HG02763 (cell line): ENCODE data around the gene RPS15.

Source experiments
- ATAC-seq: cut with Tn5 transposase; IDR thresholded peaks from one replicate; pipeline ENCODE4 v1.9.1; 2021; ENCODE audit warnings: mild to moderate bottlenecking, moderate library complexity; ENCODE audit not compliant: unreplicated experiment

RPS15 gene

DNA sequence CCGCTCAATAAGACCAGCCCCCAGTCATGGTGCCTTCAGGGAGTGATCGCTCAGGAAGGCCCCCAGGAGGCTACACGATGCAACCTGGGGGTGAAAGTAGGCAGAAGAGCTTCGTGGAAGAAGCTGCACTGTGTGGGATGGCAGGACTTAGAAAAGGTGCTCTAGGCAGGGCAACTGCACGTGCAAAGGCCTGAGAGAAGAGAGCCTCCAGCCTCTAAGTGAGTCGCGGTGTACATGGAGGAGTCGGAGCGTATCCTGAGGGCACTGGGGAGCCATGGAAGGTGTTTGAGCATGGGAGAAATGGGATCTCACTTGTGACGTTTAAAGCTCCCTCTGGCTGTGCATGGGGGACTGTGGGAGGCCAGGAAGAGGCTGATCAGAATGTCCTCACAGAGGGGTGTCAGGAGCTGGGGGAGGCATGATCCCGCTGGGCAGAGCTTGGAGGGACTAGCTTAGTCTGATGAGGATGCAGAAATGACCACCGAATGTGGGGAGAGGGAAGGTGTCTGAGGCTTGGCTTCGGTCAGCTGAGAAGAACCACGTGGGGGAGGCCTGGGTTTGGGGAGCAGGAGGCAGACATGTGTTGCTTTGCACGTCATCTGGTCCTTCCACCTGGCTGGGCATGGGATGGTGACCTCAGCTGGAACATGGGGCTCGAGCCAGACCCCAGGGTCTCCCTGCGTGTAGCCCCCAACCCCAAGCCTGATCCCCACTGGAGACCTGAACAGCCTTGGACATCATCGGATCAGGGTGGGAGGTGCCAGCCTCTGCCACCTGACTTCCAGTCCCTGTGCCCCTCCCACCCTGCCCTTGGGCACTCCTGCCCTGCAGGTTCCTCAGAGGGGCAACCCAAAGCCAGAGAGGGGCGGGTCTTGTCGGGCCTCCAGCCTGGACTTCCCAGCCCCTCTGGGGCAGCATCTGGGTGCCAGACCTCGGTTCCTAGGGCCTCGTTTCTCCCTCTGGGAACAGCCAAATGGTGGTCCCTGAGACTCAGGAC lies 12.8 kb downstream of the RPS15 start:
- ATAC-seq = no peak

DNA sequence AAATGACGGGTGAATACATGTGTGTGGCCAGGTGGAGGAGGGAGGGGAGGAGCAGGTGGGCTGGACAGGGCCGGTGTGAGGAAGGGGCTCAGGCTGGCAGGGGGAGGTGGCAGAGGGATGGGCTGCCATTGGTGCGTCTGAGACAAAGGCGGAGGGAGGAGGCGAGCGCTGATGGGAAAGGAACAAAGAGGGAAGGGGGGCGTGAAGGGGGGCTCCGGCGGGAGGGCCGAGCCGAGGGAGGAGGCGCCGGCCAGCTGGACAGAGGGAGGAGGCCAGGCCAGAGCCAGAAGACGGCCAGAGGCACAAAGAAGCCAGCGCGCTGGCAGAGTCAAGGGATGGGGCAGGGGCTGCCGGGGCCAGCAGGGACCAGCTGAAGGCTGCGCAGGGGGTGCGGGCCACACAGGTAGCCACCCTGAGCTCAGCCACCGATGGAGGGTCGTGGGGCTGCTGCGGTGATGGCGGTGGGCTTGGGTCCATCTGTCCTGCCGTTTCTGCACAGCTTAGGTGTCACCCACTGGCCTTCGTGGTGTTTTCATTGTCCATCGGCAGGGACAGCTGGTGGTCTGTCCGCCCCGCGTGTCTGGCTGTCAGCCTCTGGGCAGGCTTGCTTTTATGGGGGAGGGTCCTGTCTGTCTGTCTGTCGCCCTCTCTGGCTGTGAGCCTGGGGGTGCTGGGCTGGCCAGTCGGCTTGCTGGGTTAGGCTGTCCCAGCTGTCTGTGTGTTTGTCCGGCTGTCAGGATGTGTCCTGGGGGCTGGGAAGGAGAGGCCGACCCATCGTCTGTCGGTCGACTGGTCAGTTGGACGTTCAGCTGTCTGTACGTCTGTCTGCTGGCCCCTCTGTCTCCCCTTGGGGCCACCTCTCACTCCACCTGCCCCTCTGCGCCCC lies 14.0 kb downstream of the RPS15 start:
- ATAC-seq = no peak

DNA sequence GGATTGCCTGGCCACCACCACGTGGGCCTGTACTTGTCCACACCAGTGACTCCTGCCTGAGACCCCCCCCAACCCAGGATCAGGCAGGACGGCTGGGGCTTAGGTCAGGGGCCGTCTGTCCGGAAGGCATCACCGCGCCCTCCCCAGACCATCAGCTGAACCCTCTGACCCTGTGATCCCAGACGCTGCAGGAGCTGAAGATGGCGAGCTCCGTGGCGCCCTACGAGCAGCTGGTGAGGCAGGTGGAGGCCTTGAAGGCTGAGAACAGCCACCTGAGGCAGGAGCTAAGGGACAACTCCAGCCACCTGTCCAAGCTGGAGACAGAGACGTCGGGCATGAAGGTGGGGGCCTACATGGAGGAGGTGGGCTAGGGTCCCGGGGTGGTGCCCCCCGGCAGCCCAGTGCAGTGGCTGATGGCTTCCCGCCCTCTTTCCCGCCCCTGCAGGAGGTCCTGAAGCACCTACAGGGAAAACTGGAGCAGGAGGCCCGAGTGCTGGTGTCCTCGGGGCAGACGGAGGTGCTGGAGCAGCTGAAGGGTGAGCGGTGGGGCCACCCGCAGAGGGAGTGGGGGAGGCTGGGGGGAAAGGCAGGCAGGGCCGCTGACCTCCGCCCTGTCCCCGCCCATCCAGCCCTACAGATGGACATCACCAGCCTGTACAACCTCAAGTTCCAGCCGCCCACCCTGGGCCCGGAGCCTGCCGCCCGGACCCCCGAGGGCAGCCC lies 14.8 kb downstream of the RPS15 start:
- no peak for ATAC-seq

DNA sequence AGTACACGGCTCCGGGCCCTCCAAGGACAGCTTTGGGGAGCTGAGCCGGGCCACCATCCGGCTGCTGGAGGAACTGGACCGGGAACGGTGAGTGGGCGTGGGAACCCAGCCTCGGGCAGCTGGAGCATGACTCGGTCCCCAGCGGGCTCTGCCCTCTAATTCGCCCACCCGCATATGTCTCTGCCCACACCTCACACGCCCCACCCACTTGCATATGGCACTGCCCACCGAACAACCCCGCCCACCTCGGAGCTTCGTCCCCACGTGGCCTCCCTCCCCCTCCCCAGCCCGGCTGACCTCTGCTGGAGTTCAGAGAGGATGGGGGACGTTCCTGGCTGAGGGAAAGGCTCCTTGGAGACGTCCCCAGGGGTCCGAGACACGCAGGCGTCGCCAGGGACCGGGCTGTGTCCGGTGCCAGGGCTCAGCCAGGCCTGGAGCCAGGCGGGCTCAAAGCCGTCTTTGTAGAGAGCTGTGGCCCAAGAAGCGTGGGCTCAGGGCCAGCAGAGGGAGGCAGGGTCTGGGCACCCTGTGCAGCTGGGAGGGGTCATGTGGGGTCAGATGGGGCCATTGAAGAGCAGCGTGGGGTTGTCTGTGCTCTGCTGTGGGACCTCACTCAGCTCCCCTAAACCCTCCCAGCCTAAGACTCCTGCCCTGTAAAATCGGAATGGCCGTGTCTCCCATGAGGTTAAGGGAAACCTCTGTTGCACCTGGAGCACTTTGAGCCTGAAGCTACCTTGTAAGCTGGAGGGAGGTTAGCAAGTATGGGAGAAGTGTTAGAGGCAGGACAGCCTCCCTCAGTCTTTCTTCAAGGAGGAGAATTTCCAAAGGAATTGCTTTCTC lies 15.5 kb downstream of the RPS15 start:
- ATAC-seq = no peak

DNA sequence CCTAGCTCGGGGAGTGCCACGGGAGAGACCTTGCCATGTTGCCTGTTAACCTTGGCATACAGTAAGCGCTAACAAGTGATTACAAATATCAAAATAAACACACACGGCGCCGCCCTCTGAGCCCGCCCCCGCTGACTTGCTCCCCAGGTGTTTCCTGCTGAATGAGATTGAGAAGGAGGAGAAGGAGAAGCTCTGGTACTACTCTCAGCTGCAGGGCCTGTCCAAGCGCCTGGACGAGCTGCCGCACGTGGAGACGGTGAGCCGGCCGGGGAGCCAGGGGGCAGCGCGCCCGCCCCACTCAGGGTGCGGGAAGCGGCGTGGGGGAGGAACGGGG lies 16.8 kb downstream of the RPS15 start:
- ATAC-seq = no peak

DNA sequence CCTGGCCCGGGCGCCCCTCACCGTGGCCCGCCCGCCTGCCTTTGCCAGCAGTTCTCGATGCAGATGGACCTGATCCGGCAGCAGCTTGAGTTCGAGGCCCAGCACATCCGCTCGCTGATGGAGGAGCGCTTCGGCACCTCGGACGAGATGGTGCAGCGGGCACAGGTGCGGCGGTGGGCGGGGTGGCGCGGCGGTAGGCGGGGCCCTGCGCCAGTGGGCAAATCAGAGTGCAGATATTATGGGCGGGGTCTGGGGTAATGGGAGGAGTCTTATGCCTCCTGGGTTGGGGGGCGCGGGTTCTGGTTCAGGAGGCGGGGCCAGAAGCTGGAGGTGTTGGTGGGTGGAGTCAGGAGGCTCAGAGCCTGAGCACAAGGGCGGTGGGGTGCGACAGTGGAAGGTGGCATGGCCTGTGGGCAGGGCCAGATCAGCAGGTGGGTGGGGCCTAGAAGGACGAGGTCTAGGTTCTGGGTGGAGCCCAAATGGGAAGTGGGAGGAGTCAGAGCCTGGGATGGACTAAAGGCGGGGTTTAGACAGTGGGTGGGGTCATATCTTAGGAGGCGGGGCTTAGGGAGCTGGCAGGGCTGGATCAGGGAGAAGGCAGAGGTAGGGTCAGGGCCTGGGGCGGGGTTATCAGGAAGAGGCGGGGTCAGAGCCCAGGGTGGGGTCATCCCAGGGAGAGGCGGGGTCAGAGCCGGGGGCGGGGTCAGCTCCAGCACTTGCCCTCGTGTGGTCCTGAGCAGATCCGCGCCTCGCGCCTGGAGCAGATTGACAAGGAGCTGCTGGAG lies 17.3 kb downstream of the RPS15 start:
- no peak for ATAC-seq

DNA sequence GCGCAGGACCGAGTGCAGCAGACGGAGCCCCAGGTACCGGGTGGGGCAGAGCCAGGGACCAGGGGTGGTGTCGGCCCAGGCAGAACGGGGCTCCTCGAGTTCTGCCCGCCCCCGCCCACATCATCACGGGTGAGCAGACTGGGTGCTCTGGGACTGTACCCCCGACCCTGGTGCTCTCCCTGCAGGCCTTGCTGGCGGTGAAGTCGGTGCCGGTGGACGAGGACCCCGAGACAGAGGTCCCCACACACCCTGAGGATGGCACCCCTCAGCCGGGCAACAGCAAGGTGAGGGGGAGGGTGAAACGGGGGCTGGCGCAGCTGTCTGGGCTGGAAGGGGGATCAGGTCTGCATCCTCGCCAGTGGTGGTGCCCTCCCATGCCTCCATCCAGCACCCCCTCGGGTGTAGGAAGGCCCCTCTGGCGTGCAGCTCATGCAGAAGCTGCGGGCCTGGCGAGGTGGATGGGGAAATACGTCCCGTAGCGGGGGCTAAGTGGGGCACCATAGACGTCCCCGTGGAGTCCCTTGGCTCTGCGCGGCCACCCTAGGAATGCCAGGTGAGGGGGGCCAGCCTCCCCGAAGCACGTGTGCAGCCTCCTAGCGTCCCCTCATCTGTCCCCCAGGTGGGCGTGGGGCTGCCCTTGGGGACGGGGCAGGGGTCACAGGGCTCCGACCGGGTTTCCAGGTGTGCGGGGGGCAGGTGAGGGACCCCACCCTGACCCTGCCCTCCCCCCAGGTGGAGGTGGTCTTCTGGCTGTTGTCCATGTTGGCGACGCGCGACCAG lies 18.1 kb downstream of the RPS15 start:
- ATAC-seq = no peak

DNA sequence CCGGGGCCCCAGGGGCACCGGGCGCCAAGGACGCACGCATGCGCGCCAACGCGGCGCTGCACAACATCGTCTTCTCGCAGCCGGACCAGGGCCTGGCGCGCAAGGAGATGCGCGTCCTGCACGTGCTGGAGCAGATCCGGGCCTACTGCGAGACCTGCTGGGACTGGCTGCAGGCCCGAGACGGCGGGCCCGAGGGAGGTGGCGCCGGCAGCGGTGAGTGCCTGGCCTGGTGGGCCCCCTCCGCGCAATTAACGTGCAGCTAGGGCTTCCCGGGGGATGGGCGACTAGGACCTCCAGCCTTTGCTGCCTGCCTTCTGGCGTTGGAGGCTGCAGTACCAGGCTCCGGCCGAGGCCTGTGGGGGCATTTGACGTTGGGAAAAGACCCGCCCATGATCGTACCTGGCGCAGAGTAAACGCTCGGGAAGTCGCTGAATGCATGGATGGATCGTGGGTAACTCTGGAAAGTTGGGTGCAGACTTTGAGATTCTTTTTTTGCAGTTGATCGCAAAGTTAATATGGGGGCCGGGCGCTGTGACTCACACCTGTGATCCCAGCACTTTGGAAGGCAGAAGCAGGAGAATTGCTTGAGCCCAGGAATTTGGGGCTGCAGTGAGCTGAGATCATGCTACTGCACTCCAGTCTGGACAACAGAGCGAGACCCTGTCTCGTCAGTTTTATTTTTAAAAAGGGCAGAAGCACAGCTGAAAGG lies 19.0 kb downstream of the RPS15 start:
- no peak for ATAC-seq

DNA sequence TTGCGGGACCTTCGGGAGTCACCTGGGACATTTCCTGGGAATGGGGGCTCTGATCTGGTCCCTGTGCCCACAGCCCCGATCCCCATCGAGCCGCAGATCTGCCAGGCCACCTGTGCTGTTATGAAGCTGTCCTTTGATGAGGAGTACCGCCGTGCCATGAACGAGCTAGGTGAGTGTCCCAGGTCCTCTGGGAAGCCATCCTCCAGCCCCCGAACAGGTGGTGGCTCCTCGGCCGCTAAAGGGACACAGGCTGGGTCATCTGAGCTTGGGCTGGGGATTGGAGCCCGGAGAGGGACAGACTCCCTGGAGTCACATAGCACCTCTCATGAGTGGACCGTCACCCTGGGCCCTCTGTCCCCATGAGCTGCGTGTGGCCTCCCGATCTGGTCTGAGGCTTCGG lies 19.7 kb downstream of the RPS15 start:
- ATAC-seq = no peak

DNA sequence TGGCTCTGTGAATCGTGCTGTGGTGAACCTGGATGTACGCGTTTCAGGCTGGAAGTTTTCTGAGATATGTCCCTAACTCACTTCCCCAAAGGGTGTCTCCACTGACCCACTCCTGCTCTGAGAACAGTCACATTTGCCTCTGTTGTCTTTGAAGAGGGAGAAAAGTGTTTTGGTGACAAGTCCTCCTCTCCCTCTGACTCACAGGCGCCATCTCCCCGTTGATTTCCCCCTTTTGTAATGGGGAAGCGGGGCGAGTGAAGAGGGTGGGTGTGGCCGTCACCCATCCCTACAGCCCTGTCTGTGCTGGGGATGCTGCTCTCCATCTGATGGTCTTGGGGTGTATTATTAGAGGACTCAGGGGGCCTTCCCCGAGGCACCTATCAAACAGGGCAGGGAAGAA lies 21.3 kb downstream of the RPS15 start:
- no peak for ATAC-seq

DNA sequence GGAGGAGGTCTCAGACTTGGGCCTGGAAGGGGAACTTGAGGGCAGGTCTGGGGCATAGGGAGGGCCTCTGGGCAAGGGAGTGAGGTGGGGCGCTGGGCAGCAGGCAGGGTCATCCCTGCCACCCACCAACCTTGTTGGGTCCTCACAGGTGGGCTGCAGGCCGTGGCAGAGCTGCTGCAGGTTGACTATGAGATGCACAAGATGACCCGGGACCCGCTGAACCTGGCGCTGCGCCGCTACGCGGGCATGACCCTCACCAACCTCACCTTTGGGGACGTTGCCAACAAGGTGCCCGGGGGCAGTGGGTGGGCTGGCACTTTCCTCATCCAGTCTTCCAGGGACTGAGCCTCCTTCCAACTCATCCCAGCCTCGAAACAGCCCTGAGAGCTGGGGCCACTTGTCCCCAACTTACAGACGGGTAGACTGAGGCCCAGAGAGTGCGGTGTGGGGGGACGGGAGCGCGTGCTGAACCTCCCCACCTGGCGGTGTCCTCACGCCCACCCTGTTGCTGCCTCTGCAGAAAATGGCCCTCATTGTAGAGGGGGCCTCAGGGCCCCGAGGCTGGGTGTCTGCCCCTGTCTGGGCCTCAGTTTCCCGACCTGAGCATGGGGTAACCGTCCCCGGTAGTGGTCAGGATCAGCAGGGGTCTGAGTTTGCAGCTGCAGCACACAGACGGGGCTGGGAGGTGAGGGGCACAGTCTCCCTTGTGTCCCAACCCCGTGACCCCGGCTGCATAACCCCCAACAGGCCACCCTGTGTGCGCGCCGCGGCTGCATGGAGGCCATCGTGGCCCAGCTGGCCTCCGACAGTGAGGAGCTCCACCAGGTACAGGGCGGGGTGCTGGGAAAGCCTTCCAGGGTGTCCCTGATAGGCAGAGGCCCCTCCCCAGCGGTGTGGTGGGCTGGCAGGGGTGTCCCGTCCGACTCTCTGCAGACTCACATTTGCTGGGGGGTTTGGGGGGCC lies 22.1 kb downstream of the RPS15 start:
- no peak for ATAC-seq

DNA sequence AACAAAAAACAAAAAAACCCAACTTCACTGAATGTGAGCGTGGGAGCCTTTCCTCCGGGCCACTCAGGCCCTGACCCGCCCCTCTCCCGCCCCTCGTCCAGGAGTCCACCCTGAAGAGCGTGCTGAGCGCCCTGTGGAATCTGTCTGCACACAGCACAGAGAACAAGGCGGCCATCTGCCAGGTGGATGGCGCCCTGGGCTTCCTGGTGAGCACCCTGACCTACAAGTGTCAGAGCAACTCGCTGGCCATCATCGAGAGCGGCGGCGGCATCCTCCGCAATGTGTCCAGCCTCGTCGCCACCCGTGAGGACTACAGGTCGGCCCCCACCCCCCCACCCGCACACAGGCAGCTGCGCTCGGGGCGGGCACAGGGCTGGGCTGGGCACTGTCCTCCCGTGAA lies 23.7 kb downstream of the RPS15 start:
- no peak for ATAC-seq

DNA sequence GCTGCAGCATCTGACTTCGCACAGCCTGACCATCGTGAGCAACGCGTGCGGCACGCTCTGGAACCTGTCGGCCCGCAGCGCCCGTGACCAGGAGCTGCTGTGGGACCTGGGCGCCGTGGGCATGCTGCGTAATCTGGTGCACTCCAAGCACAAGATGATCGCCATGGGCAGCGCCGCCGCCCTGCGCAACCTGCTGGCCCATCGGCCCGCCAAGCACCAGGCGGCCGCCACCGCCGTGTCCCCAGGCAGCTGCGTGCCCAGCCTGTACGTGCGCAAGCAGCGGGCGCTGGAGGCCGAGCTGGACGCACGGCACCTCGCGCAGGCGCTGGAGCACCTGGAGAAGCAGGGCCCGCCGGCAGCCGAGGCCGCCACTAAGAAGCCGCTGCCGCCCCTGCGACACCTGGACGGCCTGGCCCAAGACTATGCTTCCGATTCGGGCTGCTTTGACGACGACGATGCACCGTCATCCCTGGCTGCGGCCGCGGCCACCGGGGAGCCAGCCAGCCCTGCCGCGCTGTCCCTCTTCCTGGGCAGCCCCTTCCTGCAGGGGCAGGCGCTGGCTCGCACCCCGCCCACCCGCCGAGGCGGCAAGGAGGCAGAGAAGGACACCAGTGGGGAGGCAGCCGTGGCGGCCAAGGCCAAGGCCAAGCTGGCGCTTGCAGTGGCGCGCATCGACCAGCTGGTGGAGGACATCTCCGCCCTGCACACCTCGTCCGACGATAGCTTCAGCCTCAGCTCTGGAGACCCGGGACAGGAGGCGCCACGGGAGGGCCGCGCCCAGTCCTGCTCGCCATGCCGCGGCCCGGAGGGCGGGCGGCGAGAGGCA lies 27.2 kb downstream of the RPS15 start:
- ATAC-seq = no peak

DNA sequence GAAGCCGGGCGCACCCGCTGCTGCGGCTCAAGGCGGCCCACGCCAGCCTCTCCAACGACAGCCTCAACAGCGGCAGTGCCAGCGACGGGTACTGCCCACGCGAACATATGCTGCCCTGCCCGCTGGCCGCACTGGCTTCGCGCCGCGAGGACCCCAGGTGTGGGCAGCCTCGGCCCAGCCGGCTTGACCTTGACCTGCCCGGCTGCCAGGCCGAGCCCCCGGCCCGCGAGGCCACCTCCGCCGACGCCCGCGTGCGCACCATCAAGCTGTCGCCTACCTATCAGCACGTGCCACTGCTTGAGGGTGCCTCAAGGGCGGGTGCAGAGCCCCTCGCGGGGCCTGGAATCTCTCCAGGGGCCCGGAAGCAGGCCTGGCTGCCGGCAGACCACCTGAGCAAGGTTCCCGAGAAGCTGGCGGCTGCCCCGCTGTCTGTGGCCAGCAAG lies 27.8 kb downstream of the RPS15 start:
- no peak for ATAC-seq

DNA sequence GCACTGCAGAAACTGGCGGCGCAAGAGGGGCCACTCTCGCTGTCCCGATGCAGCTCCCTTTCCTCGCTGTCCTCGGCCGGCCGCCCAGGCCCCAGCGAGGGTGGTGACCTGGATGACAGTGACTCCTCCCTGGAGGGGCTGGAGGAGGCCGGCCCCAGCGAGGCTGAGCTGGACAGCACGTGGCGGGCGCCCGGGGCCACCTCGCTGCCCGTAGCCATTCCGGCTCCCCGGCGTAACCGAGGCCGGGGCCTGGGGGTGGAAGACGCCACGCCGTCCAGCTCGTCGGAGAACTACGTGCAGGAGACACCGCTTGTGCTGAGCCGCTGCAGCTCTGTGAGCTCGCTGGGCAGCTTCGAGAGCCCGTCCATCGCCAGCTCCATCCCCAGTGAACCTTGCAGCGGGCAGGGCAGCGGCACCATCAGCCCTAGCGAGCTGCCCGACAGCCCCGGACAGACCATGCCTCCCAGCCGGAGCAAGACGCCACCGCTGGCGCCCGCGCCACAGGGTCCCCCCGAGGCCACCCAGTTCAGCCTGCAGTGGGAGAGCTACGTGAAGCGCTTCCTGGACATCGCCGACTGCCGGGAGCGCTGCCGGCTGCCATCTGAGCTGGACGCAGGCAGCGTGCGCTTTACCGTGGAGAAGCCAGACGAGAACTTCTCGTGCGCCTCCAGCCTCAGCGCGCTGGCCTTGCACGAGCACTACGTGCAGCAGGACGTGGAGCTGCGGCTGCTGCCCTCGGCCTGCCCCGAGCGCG lies 28.4 kb downstream of the RPS15 start:
- no peak for ATAC-seq

DNA sequence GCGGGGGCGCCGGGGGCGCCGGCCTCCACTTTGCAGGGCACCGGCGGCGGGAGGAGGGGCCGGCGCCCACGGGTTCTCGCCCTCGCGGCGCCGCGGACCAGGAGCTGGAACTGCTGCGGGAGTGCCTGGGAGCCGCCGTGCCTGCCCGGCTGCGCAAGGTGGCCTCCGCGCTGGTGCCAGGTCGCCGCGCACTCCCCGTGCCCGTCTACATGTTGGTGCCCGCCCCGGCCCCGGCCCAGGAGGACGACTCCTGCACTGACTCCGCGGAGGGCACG lies 29.0 kb downstream of the RPS15 start:
- no peak for ATAC-seq
